Measurements from ENCODE around the gene CUZD1.

The CUZD1 gene

DNA sequence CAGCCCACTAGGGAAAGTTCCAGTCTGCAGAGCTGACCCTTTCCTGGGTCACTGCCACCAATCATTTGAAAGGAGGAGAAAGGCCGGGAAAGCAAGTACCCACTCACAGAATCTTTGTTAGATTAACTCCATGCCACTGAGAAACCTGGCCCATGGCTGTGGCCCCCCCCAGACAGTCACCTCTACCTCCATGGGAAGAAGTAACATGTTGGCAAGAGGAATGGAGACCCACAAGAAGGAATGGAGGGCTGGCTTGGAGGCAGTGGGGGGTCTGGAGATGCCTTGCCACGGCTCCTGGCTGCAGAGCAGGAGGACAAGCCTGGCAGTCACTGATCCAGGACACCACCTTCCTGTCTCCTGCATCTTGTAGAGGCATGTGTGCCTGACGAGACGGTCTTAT is 32.9 kb downstream of the CUZD1 start:
- no peak for DNase-seq (ENCODE audit: low spot score)

DNA sequence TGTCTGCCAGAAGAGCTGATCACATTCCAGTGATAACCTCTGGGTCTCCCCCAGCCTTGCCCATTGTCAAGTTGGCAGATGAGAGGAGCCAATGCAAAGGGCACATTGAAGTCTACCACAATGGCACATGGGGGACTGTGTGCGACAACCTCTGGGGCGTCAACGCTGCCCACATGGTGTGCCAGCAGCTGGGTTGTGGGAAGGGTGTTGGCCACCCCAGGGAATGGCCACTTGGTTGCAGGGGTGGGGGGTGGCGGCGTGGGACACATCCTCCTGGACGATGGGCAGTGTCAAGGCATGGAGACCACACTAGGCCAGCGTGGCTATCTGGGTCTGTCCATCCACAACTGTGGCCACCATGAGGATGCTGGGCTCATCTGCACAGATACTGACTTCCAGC is 43.4 kb downstream of the CUZD1 start:
- no peak for DNase-seq (ENCODE audit: low spot score)

DNA sequence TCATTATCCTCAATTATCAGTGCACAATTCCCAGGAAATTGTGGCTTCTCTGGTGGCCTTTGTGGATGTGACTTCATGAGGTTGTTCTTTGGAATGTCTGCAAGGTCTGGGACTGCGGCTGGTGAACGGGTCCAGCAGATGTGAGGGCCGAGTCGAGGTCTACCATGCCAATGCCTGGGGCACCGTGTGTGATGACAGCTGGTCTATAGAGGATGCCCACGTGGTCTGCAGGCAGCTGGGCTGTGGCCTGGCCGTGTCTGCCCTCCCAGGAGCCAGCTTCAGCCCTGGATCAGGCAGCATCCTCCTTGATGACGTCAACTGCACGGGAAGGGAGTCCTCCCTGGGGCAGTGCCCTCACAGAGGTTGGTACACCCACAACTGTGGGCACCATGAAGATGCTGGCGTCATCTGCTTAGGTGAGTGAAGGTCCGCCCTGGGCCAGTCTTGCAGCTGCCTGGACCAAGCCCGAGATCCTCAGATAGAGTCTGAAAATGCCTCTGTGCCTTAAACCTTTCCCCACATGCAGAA is 46.9 kb downstream of the CUZD1 start:
- no peak for DNase-seq (ENCODE audit: low spot score)

- DNase-seq (ENCODE audit: low spot score), result no peak
These were observed 48.9 kb downstream of the CUZD1 start for GRCh38 chr10:122796796-122797195.

GRCh38 chr10:122795924-122796323 is 49.7 kb downstream of the CUZD1 start:
- no peak for DNase-seq (ENCODE audit: low spot score)

GRCh38 chr10:122786269-122786668 is 59.4 kb downstream of the CUZD1 start:
- peak; percentile 53 for DNase-seq (ENCODE audit: low spot score)

- DNase-seq (ENCODE audit: low spot score), result no peak
These were observed 62.7 kb downstream of the CUZD1 start for GRCh38 chr10:122782911-122783310.
